Gastroesophageal sphincter (tissue), 4 donors: ENCODE measurements around the gene AIG1. TPM values are rescaled to one million over a fixed set of nuclear protein-coding genes. Genes with fewer than 3 reads are reported as not detected.
"Not testable (repeated sequence)": the region's sequence is repeated elsewhere in the genome, so short reads cannot be mapped to it uniquely, and the experiment has no call there.

ENCODE experiments used
- ATAC-seq: fragments of 150-250 bp; one replicate; pipeline ENCODE4 v1.9.1; 2016; ENCODE audit warnings: mild to moderate bottlenecking, moderate library complexity
- H3K27ac ChIP-seq, 4 donors: fragments of 200-600 bp; sonication (generic) in 3 of 4; 1 replicate in 3 of 4; 2 replicates in 1 of 4; pipeline ENCODE4 v1.5.1; 2016 to 2019
- H3K27me3 ChIP-seq: fragments of 200-600 bp; sonication (generic); one replicate; pipeline ENCODE4 v1.5.1; 2019
- H3K36me3 ChIP-seq, 2 donors: fragments of 200-600 bp; sonication (generic); one replicate each; pipeline ENCODE4 v1.5.1; 2019; ENCODE audit warnings: control low read depth in 1 of 2
- H3K4me1 ChIP-seq, 3 donors: fragments of 200-600 bp; sonication (generic); 1 replicate in 2 of 3; 2 replicates in 1 of 3; pipeline ENCODE4 v1.5.1; 2016 to 2019; ENCODE audit warnings: control low read depth in 2 of 3
- H3K4me3 ChIP-seq, 2 donors: fragments of 200-600 bp; sonication (generic); one replicate each; pipeline ENCODE4 v1.5.1; 2019; ENCODE audit warnings: mild to moderate bottlenecking in 1 of 2, moderate library complexity in 1 of 2
- H3K9me3 ChIP-seq, 3 donors: fragments of 200-600 bp; sonication (generic); one replicate each; pipeline ENCODE4 v1.5.1; 2017 to 2019; ENCODE audit warnings: control low read depth in 2 of 3
- EP300 ChIP-seq: sonication (generic); formaldehyde crosslinking; IDR thresholded peaks from one replicate; pipeline ENCODE4 v1.6.1; 2017; ENCODE audit warnings: antibody characterized with exemption, mild to moderate bottlenecking
- POLR2A ChIP-seq, 2 donors: fragments of 450-650 bp; IDR thresholded peaks; one replicate each; pipeline ENCODE4 v1.6.1; 2017; ENCODE audit warnings: antibody characterized with exemption in 2 of 2, mild to moderate bottlenecking in 2 of 2, moderate library complexity in 1 of 2
- POLR2AphosphoS5 ChIP-seq: sonication (generic); formaldehyde crosslinking; IDR thresholded peaks from one replicate; pipeline ENCODE4 v1.6.1; 2017; ENCODE audit warnings: antibody characterized with exemption
- WGBS, 2 donors: methylation state at CpG; one replicate each; pipeline ENCODE4 v1.1.5; 2018; ENCODE audit warnings: low coverage in 1 of 2; 5-methylcytosine and 5-hydroxymethylcytosine counted together
- total RNA-seq, 4 donors: library from RNA; depleted of rRNA; stranded (reverse); fragments of >200 nt; gene quantifications; one replicate each; pipeline ENCODE4 v1.1.0, GENCODE V29; 2016
- TF ChIP-seq, protein P1 (sequence below), 4 experiments: fragments of 200-600 bp in 2 of 4; fragments of 450-650 bp in 2 of 4; sonication (generic) in 1 of 4; IDR thresholded peaks; one replicate each; pipeline ENCODE4 v1.5.1; 2017 to 2019; ENCODE audit warnings: antibody characterized with exemption in 4 of 4, mild to moderate bottlenecking in 2 of 4, moderate library complexity in 2 of 4

AIG1 gene
- total RNA-seq, 4 donors from 2014 or later: 24.0 to 42.0 (median 31.5) TPM

DNA sequence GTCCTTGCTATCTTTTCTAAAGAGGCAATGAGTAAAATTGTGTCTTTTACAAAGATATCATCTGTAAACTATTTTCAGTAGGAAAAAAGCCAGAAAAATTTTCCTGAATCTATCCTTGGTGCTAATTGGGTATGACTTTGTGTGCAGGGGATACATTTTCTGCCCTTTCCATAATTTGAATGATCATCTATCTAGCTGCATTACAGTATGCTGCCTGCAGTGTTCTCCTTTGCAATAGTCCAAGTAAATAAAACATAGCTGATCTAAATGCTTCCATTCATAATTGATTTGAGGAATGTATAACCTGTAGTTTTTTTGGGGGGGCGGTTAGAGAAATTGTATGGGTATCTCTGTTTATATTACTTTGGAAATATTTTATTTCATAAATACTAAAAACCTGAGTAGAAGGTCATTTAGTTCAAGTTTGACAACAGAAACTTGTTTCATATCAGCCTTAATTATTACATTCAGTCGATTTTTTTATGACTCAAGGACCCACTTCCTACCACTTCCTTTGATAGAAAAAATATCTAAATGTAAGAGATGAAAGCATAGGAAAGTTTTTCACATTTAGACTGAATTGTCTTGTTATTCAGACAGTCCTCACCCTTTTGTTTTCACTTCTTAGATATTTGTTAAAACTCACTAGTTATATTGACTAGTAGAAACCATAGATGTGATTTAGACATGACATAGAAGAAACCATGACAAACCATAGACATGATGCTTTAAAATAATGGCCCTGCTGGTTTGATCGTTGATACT is 75.3 kb downstream of the AIG1 start:
- peaks cover 0 to 8% (median 0%) of the 10 kb centered on the region in 3 donors for H3K9me3 ChIP-seq
- 72 to 86% methylated on average over 3 of the region's 3 CpGs for WGBS, 2 donors
- TF ChIP-seq EP300: no peak
- TF ChIP-seq POLR2AphosphoS5: no peak
- TF ChIP-seq POLR2A (IDR thresholded peaks at IDR 0.05): no peak
- TF ChIP-seq, protein P1, sequence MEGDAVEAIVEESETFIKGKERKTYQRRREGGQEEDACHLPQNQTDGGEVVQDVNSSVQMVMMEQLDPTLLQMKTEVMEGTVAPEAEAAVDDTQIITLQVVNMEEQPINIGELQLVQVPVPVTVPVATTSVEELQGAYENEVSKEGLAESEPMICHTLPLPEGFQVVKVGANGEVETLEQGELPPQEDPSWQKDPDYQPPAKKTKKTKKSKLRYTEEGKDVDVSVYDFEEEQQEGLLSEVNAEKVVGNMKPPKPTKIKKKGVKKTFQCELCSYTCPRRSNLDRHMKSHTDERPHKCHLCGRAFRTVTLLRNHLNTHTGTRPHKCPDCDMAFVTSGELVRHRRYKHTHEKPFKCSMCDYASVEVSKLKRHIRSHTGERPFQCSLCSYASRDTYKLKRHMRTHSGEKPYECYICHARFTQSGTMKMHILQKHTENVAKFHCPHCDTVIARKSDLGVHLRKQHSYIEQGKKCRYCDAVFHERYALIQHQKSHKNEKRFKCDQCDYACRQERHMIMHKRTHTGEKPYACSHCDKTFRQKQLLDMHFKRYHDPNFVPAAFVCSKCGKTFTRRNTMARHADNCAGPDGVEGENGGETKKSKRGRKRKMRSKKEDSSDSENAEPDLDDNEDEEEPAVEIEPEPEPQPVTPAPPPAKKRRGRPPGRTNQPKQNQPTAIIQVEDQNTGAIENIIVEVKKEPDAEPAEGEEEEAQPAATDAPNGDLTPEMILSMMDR (IDR thresholded peaks at IDR 0.05): no peak
- no peaks in the 10 kb centered on the region for H3K27me3 ChIP-seq
- H3K27ac ChIP-seq: no peak overlapping the region
- no peaks in the 10 kb centered on the region for H3K4me1 ChIP-seq
- no peak overlapping the region for H3K4me3 ChIP-seq
- ATAC-seq: no peak
- peaks cover 0 to 12% of the 10 kb centered on the region in 2 donors for H3K36me3 ChIP-seq

DNA sequence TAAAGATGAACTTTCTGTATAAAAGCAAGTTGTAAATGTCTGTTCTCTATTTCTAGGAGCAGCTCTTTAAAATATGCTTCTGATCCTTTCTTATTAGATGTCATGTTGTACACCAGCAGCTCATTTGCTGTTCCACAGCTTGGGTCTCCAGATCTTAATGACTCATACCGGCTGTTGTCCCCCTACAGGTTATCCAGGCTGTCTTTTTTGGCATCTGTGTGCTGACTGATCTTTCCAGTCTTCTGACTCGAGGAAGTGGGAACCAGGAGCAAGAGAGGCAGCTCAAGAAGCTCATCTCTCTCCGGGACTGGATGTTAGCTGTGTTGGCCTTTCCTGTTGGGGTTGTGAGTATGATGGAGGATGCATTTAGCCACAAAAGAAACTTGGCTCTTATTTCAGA is 76.0 kb downstream of the AIG1 start:
- Histone ChIP-seq H3K36me3 (peaks cover 0 to 12% of the 10 kb centered on the region in 2 donors), H3K4me3 (no peak overlapping the region), H3K4me1 (no peaks in the 10 kb centered on the region), H3K27ac (no peak overlapping the region), H3K27me3 (no peaks in the 10 kb centered on the region), H3K9me3 (peaks cover 0 to 2% (median 0%) of the 10 kb centered on the region in 3 donors)
- TF ChIP-seq, protein P1 (IDR thresholded peaks at IDR 0.05): no peak
- TF ChIP-seq POLR2A (IDR thresholded peaks at IDR 0.05) (no peak), POLR2AphosphoS5 (no peak), EP300 (no peak)
- 69 to 80% methylated on average over 1 to 3 of the region's 3 CpGs for WGBS, 2 donors
- no peak for ATAC-seq

DNA sequence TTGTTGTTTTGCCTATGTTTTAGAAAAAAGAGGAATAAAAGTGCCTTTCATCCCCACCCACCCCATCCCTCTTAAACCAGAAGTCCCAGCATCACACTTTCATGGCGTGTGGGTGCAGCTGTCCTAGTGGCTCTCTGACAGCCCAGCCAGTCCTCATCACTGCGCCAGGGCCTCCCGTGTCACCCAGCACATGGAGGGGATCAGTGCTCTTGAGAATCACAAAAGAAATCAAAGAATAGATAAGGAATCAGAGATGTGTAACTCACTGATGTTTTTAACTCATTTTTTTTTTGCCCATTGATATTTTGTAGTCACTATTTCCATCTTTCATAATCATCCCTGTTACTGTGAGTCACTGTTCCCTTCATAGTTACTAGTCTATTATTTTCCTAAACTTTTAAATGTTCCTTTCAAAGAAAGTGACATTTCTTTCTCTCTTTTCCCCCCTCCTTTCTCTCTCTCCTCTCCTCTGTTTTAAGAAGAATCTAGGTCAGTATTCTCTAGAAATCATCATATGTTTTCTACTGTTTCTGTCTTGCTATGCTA is 78.6 kb downstream of the AIG1 start:
- Histone ChIP-seq H3K27me3 (no peaks in the 10 kb centered on the region), H3K4me3 (no peak overlapping the region), H3K36me3 (peaks cover 0 to 12% of the 10 kb centered on the region in 2 donors), H3K27ac (no peak overlapping the region), H3K9me3 (no peaks in the 10 kb centered on the region), H3K4me1 (no peaks in the 10 kb centered on the region)
- WGBS, 2 donors: 89% methylated on average over 3 of the region's 3 CpGs; no CpG with 5 or more reads in 1 of the 2 donors
- no peak for TF ChIP-seq POLR2A (IDR thresholded peaks at IDR 0.05)
- ATAC-seq: no peak

DNA sequence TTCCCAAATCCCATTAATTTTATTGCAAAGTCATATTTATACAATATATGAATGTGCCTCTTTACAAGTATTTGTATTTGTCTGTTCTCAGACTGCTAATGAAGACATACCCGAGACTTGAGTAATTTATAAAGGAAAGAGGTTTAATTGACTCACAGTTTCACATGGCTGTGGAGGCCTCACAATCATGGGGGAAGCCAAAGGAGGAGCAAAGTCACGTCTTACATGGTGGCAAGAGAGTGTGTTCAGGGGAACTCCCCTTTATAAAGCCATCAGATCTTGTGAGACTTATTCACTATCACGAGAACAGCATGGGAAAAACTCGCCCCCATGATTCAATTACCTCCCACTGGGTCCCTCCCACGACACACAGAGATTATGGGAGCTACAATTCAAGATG is 79.2 kb downstream of the AIG1 start:
- H3K4me1 ChIP-seq, H3K4me3 ChIP-seq, H3K27ac ChIP-seq, H3K27me3 ChIP-seq, ATAC-seq, H3K9me3 ChIP-seq: not testable (repeated sequence)
- 76 to 85% methylated on average over 2 to 5 of the region's 5 CpGs for WGBS, 2 donors
- H3K36me3 ChIP-seq: peaks cover 0 to 12% of the 10 kb centered on the region in 2 donors

DNA sequence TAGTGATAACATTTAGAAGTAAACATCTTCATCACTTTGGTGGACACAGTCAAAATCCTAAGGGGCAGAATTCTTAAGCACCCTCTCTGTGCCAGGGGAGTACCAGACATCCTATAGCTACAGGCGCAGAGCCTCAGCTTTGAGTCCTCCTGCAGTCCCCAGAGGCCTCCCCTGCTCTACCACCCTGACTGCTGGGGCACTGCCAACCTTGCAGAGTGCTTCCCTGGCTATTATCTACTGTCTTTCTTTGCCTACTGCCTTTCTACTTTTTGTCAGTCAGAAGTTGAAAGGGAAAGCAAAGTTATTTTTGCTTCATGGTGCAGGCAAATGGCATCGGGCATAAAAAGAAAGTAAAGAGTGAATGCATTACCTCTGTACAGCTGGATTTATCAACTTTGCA is 80.1 kb downstream of the AIG1 start:
- 50 to 79% methylated on average over 2 of the region's 2 CpGs for WGBS, 2 donors

More for the DNA sequence above, 80.1 kb downstream of the AIG1 start:
- no peak overlapping the region for H3K4me3 ChIP-seq
- no peak for TF ChIP-seq EP300
- no peak for TF ChIP-seq POLR2AphosphoS5
- TF ChIP-seq, protein P1 (IDR thresholded peaks at IDR 0.05): no peak
- no peak for TF ChIP-seq POLR2A (IDR thresholded peaks at IDR 0.05)
- no peak for ATAC-seq
- H3K27me3 ChIP-seq: no peaks in the 10 kb centered on the region
- H3K27ac ChIP-seq: no peak overlapping the region
- H3K9me3 ChIP-seq: no peaks in the 10 kb centered on the region
- no peaks in the 10 kb centered on the region for H3K4me1 ChIP-seq
- peaks cover 0 to 12% of the 10 kb centered on the region in 2 donors for H3K36me3 ChIP-seq
